ENCODE results near the gene ESR2.

ESR2 gene

DNA sequence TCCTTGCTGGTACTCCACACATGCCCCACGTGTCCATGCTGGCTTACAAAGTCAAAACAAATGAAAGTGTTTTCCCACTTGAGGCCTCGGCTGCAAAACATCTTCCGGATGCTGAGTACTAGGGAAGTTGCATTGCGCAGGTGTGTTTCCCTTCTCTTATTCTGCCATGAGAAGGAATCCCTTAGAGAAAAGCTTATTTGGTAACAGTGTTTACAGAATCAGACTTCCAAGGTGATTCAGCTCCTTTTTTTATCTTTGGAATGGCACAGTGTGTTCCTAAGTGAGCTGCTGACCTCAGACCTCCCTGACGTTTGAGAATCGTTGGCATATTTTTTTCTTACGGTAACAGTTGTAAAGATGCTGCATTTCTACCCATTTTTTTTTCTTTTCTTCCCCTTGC lies 211.3 kb downstream of the ESR2 start:
- Histone ChIP-seq H4K91ac (ENCODE audit: low read length) (no peak overlapping the region), H3K18ac (ENCODE audit: low read depth in 1 of 2, low read length in 2 of 2) (no peak overlapping the region)
- peak; percentile 73 for DNase-seq

DNA sequence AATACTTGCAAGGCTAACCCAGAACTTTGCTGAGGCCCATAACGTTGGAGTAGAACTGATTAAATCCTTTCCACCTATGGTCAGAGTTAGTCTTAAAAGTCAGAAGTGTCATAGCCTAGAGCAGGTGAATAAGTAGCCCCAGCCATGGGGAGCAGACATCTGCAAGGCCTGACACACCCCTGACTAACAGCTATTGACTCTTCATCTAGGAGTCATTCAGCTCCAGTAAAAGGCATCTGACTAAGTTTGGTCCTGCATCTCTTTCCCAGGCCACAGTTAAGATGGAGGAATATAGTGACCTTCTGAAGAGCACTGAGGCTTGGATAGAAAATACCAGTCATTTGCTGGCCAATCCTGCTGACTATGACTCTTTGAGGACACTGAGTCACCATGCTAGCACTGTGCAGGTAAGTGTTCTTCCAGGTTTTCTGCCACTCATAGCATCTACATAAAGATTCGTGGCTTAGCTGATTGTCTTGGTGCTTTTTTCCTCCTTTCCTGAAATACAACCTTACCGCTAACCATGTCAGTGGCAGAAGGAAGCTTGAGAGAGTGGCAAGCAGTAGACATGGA lies 212.9 kb downstream of the ESR2 start:
- Histone ChIP-seq H3K23ac (ENCODE audit: low read length in 2 of 2) (no peak overlapping the region), H2BK5ac (ENCODE audit: low read depth, low read length, poor library complexity, severe bottlenecking) (no peak overlapping the region), H2BK12ac (ENCODE audit: low read length in 2 of 2) (peak overlapping the region in 1 of 2 experiments; percentile 6), H3K27ac (ENCODE audit: low read length, poor library complexity, severe bottlenecking) (no peak overlapping the region), H3K4me2 (ENCODE audit: low read length, poor library complexity, severe bottlenecking) (no peak overlapping the region), H2BK15ac (ENCODE audit: low read depth, poor library complexity, severe bottlenecking) (no peak overlapping the region), H2AFZ (ENCODE audit: low read depth, low read length) (no peak overlapping the region), H3K36me3 (ENCODE audit: control insufficient read depth in 1 of 2, insufficient read depth in 2 of 2, low read depth in 1 of 2, low read length in 2 of 2) (peaks cover 0 to 4% of the 10 kb centered on the region in 2 experiments), H2AK5ac (ENCODE audit: low read length, severe bottlenecking) (peak overlapping the region; percentile 39), H3K4me3 (ENCODE audit: insufficient read depth in 1 of 2, low read depth in 1 of 2, low read length in 2 of 2) (no peak overlapping the region), H3K79me1 (replicated peaks; ENCODE audit: low read length, poor library complexity, severe bottlenecking) (peaks cover 2% of the 10 kb centered on the region), H4K8ac (ENCODE audit: low read length) (no peak overlapping the region), H3K4me1 (ENCODE audit: control insufficient read depth, insufficient read depth, low read depth, low read length) (peaks cover 2% of the 10 kb centered on the region), H3K4ac (ENCODE audit: low read depth in 1 of 2, low read length in 2 of 2) (no peak overlapping the region), H3K14ac (ENCODE audit: low read length in 2 of 2) (no peak overlapping the region), H3K9ac (ENCODE audit: low read length) (no peak overlapping the region), H3K9me3 (ENCODE audit: control insufficient read depth, low read length) (no peaks in the 10 kb centered on the region), H3K27me3 (ENCODE audit: control insufficient read depth in 1 of 2, insufficient read depth in 1 of 2, low read length in 2 of 2) (no peaks in the 10 kb centered on the region), H3K18ac (ENCODE audit: low read depth in 1 of 2, low read length in 2 of 2) (no peak overlapping the region), H4K91ac (ENCODE audit: low read length) (no peak overlapping the region), H2BK120ac (ENCODE audit: low read depth, low read length) (no peak overlapping the region)
- WGBS = 100% methylated on average over 1 of the region's 3 CpGs
- no peak for DNase-seq

More for the DNA sequence above, 211.3 kb downstream of the ESR2 start:
- Histone ChIP-seq H2BK5ac (ENCODE audit: low read depth, low read length, poor library complexity, severe bottlenecking) (no peak overlapping the region), H2AFZ (ENCODE audit: low read depth, low read length) (no peak overlapping the region), H3K9me3 (ENCODE audit: control insufficient read depth, low read length) (no peaks in the 10 kb centered on the region), H2BK12ac (ENCODE audit: low read length in 2 of 2) (no peak overlapping the region), H2AK5ac (ENCODE audit: low read length, severe bottlenecking) (no peak overlapping the region), H2BK15ac (ENCODE audit: low read depth, poor library complexity, severe bottlenecking) (no peak overlapping the region), H3K4me3 (ENCODE audit: insufficient read depth in 1 of 2, low read depth in 1 of 2, low read length in 2 of 2) (no peak overlapping the region), H3K79me1 (replicated peaks; ENCODE audit: low read length, poor library complexity, severe bottlenecking) (peaks cover 2% of the 10 kb centered on the region), H3K27me3 (ENCODE audit: control insufficient read depth in 1 of 2, insufficient read depth in 1 of 2, low read length in 2 of 2) (no peaks in the 10 kb centered on the region), H3K27ac (ENCODE audit: low read length, poor library complexity, severe bottlenecking) (no peak overlapping the region), H3K23ac (ENCODE audit: low read length in 2 of 2) (no peak overlapping the region), H3K4ac (ENCODE audit: low read depth in 1 of 2, low read length in 2 of 2) (no peak overlapping the region), H3K9ac (ENCODE audit: low read length) (no peak overlapping the region), H2BK120ac (ENCODE audit: low read depth, low read length) (no peak overlapping the region), H4K8ac (ENCODE audit: low read length) (no peak overlapping the region), H3K36me3 (ENCODE audit: control insufficient read depth in 1 of 2, insufficient read depth in 2 of 2, low read depth in 1 of 2, low read length in 2 of 2) (peaks cover 0 to 4% of the 10 kb centered on the region in 2 experiments), H3K4me2 (ENCODE audit: low read length, poor library complexity, severe bottlenecking) (no peak overlapping the region), H3K4me1 (ENCODE audit: control insufficient read depth, insufficient read depth, low read depth, low read length) (peaks cover 2% of the 10 kb centered on the region), H3K14ac (ENCODE audit: low read length in 2 of 2) (no peak overlapping the region)
- WGBS = 67% methylated on average over 7 of the region's 7 CpGs

DNA sequence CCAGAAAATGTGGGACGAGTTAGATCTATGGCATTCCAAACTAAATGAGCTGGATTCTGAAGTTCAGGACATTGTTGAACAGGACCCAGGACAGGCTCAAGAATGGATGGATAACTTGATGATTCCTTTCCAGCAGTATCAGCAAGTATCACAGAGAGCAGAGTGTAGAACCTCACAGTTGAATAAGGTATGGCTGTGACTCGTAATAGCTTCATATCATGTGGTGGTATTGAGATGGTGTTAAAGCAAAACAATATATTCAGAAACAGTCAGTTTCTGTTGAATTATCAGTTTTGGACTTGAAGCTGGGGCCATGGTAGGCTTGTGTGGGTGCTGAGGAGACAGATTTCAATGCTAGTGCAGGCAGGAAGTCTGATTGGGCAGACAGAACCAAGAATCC lies 213.7 kb downstream of the ESR2 start:
- H2BK5ac ChIP-seq (ENCODE audit: low read depth, low read length, poor library complexity, severe bottlenecking) = no peak overlapping the region
- no peak overlapping the region for H3K27ac ChIP-seq (ENCODE audit: low read length, poor library complexity, severe bottlenecking)
- WGBS = 52% methylated on average over 2 of the region's 2 CpGs
- peaks cover 2% of the 10 kb centered on the region for H3K4me1 ChIP-seq (ENCODE audit: control insufficient read depth, insufficient read depth, low read depth, low read length)
- peaks cover 0 to 4% of the 10 kb centered on the region in 2 experiments for H3K36me3 ChIP-seq (ENCODE audit: control insufficient read depth in 1 of 2, insufficient read depth in 2 of 2, low read depth in 1 of 2, low read length in 2 of 2)
- H2AFZ ChIP-seq (ENCODE audit: low read depth, low read length) = no peak overlapping the region
- no peak overlapping the region for H2BK12ac ChIP-seq (ENCODE audit: low read length in 2 of 2)
- DNase-seq = peak; percentile 14
- no peak overlapping the region for H3K18ac ChIP-seq (ENCODE audit: low read depth in 1 of 2, low read length in 2 of 2)
- H2BK120ac ChIP-seq (ENCODE audit: low read depth, low read length) = no peak overlapping the region
- H3K79me1 ChIP-seq (replicated peaks; ENCODE audit: low read length, poor library complexity, severe bottlenecking) = peaks cover 2% of the 10 kb centered on the region
- no peak overlapping the region for H2BK15ac ChIP-seq (ENCODE audit: low read depth, poor library complexity, severe bottlenecking)
- no peak overlapping the region for H4K91ac ChIP-seq (ENCODE audit: low read length)
- H3K27me3 ChIP-seq (ENCODE audit: control insufficient read depth in 1 of 2, insufficient read depth in 1 of 2, low read length in 2 of 2) = no peaks in the 10 kb centered on the region
- H4K8ac ChIP-seq (ENCODE audit: low read length) = no peak overlapping the region
- no peak overlapping the region for H3K9ac ChIP-seq (ENCODE audit: low read length)
- no peak overlapping the region for H3K4ac ChIP-seq (ENCODE audit: low read depth in 1 of 2, low read length in 2 of 2)
- no peak overlapping the region for H3K14ac ChIP-seq (ENCODE audit: low read length in 2 of 2)
- no peaks in the 10 kb centered on the region for H3K9me3 ChIP-seq (ENCODE audit: control insufficient read depth, low read length)
- H2AK5ac ChIP-seq (ENCODE audit: low read length, severe bottlenecking) = no peak overlapping the region
- no peak overlapping the region for H3K4me3 ChIP-seq (ENCODE audit: insufficient read depth in 1 of 2, low read depth in 1 of 2, low read length in 2 of 2)
- no peak overlapping the region for H3K4me2 ChIP-seq (ENCODE audit: low read length, poor library complexity, severe bottlenecking)
- H3K23ac ChIP-seq (ENCODE audit: low read length in 2 of 2) = no peak overlapping the region

DNA sequence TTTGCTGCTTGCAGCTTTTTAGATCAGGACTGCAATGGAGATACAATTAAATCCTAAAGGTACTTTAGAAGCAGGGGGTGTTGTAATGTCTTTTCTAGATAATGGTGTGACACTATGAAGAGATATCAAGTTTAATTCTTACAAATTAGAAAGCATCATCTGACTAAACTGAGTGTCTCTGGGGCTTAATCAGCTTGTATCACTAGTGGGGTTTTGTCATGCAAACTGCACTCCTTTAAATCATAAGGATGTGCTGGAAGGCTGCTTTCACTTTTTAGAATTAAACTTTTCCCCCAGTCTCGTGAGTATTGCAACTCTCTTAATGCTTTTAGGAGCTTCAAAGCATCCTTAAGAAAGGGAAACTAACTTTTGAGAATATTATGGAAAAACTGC lies 218.6 kb downstream of the ESR2 start:
- Histone ChIP-seq H3K9me3 (ENCODE audit: control insufficient read depth, low read length) (no peaks in the 10 kb centered on the region), H2BK5ac (ENCODE audit: low read depth, low read length, poor library complexity, severe bottlenecking) (no peak overlapping the region), H2BK12ac (ENCODE audit: low read length in 2 of 2) (no peak overlapping the region), H3K27ac (ENCODE audit: low read length, poor library complexity, severe bottlenecking) (no peak overlapping the region), H4K91ac (ENCODE audit: low read length) (no peak overlapping the region), H2AFZ (ENCODE audit: low read depth, low read length) (no peak overlapping the region), H3K4ac (ENCODE audit: low read depth in 1 of 2, low read length in 2 of 2) (no peak overlapping the region), H3K9ac (ENCODE audit: low read length) (no peak overlapping the region), H3K79me1 (replicated peaks; ENCODE audit: low read length, poor library complexity, severe bottlenecking) (peaks cover 4% of the 10 kb centered on the region), H3K36me3 (ENCODE audit: control insufficient read depth in 1 of 2, insufficient read depth in 2 of 2, low read depth in 1 of 2, low read length in 2 of 2) (peaks cover 0 to 10% of the 10 kb centered on the region in 2 experiments), H3K4me1 (ENCODE audit: control insufficient read depth, insufficient read depth, low read depth, low read length) (peaks cover 1% of the 10 kb centered on the region), H2AK5ac (ENCODE audit: low read length, severe bottlenecking) (no peak overlapping the region), H2BK15ac (ENCODE audit: low read depth, poor library complexity, severe bottlenecking) (no peak overlapping the region), H2BK120ac (ENCODE audit: low read depth, low read length) (no peak overlapping the region), H3K27me3 (ENCODE audit: control insufficient read depth in 1 of 2, insufficient read depth in 1 of 2, low read length in 2 of 2) (no peaks in the 10 kb centered on the region), H3K23ac (ENCODE audit: low read length in 2 of 2) (no peak overlapping the region), H4K8ac (ENCODE audit: low read length) (no peak overlapping the region), H3K18ac (ENCODE audit: low read depth in 1 of 2, low read length in 2 of 2) (no peak overlapping the region), H3K4me2 (ENCODE audit: low read length, poor library complexity, severe bottlenecking) (no peak overlapping the region), H3K14ac (ENCODE audit: low read length in 2 of 2) (no peak overlapping the region), H3K4me3 (ENCODE audit: insufficient read depth in 1 of 2, low read depth in 1 of 2, low read length in 2 of 2) (no peak overlapping the region)
- WGBS = 88% methylated on average over 1 of the region's 1 CpG
- DNase-seq = peak; percentile 29
